HFFc6 (cell line): ENCODE results near the gene TAMM41. TPM values are rescaled to one million over a fixed set of nuclear protein-coding genes. Genes with fewer than 3 reads are reported as not detected.

Experiments
- DNase-seq: peaks from one replicate; pipeline ENCODE4 v3.0.0-alpha.2; 2018
- H3K27ac Mint-ChIP-seq: 2 replicates; pipeline ENCODE4 v1.8.0; 2020; ENCODE audit warnings: mild to moderate bottlenecking, mixed read lengths
- H3K27me3 Mint-ChIP-seq: 2 replicates; pipeline ENCODE4 v1.8.0; 2021; ENCODE audit warnings: mild to moderate bottlenecking, moderate library complexity, mixed read lengths; ENCODE audit not compliant: insufficient read depth
- H3K36me3 Mint-ChIP-seq: 2 replicates; pipeline ENCODE4 v1.8.0; 2021; ENCODE audit warnings: low read depth, mixed read lengths
- H3K4me1 Mint-ChIP-seq: 2 replicates; pipeline ENCODE4 v1.8.0; 2020; ENCODE audit warnings: low read depth, mixed read lengths
- H3K4me3 Mint-ChIP-seq: 2 replicates; pipeline ENCODE4 v1.8.0; 2020; ENCODE audit warnings: mild to moderate bottlenecking, moderate library complexity, mixed read lengths
- H3K9me3 Mint-ChIP-seq: 2 replicates; pipeline ENCODE4 v1.8.0; 2020; ENCODE audit warnings: mild to moderate bottlenecking, mixed read lengths
- CTCF ChIP-seq: fragments of 200-600 bp; sonication (generic); IDR thresholded peaks from 2 replicates; pipeline ENCODE4 v1.5.0; 2021; ENCODE audit warnings: antibody characterized with exemption, mild to moderate bottlenecking
- total RNA-seq, 6 experiments: library from RNA; stranded (reverse); fragmentation: NEBNext Ultra II Directional; extraction: Animal tissue kit (Norgen Biotek cat#: 25700); gene quantifications; 2 replicates in 1 of 6; 3 replicates in 5 of 6; pipeline ENCODE4 v1.2.3, GENCODE V29; 2021

The TAMM41 gene
- total RNA-seq, 6 experiments from 2014 or later: 11.5 to 16.3 (median 14.9) TPM

- peaks cover 27% of the 10 kb centered on the region for H3K4me1 Mint-ChIP-seq
- peak overlapping the region; percentile 76 for H3K27ac Mint-ChIP-seq
- H3K4me3 Mint-ChIP-seq: no peak overlapping the region
Observed at GRCh38 chr3:11810276-11810675, 36.4 kb downstream of the TAMM41 start.

GRCh38 chr3:11808231-11808630 lies 38.5 kb downstream of the TAMM41 start:
- H3K4me3 Mint-ChIP-seq: peak overlapping the region; percentile 60
- peaks cover 27% of the 10 kb centered on the region for H3K4me1 Mint-ChIP-seq
- no peak for DNase-seq
- no peak for TF ChIP-seq CTCF
- no peaks in the 10 kb centered on the region for H3K9me3 Mint-ChIP-seq
- H3K27ac Mint-ChIP-seq: peak overlapping the region; percentile 81
- peaks cover 33% of the 10 kb centered on the region for H3K36me3 Mint-ChIP-seq
- H3K27me3 Mint-ChIP-seq: no peaks in the 10 kb centered on the region; the same call in 1 of the 2 replicates

More at GRCh38 chr3:11810276-11810675, 36.4 kb downstream of the TAMM41 start:
- Mint-ChIP-seq H3K36me3 (peaks cover 41% of the 10 kb centered on the region), H3K27me3 (no peaks in the 10 kb centered on the region; the same call in 1 of the 2 replicates), H3K9me3 (no peaks in the 10 kb centered on the region)
- peak; percentile 77 for DNase-seq
- no peak for TF ChIP-seq CTCF

- H3K27ac Mint-ChIP-seq: peak overlapping the region; percentile 81
- DNase-seq: peak; percentile 51
- no peak for TF ChIP-seq CTCF
- H3K27me3 Mint-ChIP-seq: no peaks in the 10 kb centered on the region; the same call in 1 of the 2 replicates
- H3K4me3 Mint-ChIP-seq: peak overlapping the region; percentile 60; the same call in 1 of the 2 replicates
- H3K4me1 Mint-ChIP-seq: peaks cover 27% of the 10 kb centered on the region
- H3K36me3 Mint-ChIP-seq: peaks cover 35% of the 10 kb centered on the region
- no peaks in the 10 kb centered on the region for H3K9me3 Mint-ChIP-seq
Observed at GRCh38 chr3:11807686-11808085, 39.0 kb downstream of the TAMM41 start.

- Mint-ChIP-seq H3K27me3 (no peaks in the 10 kb centered on the region; the same call in 1 of the 2 replicates), H3K36me3 (peaks cover 51% of the 10 kb centered on the region), H3K4me1 (peaks cover 27% of the 10 kb centered on the region), H3K4me3 (no peak overlapping the region), H3K9me3 (no peaks in the 10 kb centered on the region), H3K27ac (no peak overlapping the region)
- no peak for TF ChIP-seq CTCF
- DNase-seq: no peak
Observed at GRCh38 chr3:11805716-11806115, 41.0 kb downstream of the TAMM41 start.

GRCh38 chr3:11803977-11804892 lies 42.5 kb downstream of the TAMM41 start:
- H3K4me3 Mint-ChIP-seq: no peak overlapping the region
- peaks cover 26% of the 10 kb centered on the region for H3K4me1 Mint-ChIP-seq
- H3K27ac Mint-ChIP-seq: peak overlapping the region; percentile 3; the same call in 1 of the 2 replicates
- H3K27me3 Mint-ChIP-seq: no peaks in the 10 kb centered on the region; the same call in 1 of the 2 replicates
- peaks cover 60% of the 10 kb centered on the region for H3K36me3 Mint-ChIP-seq
- H3K9me3 Mint-ChIP-seq: no peaks in the 10 kb centered on the region; the same call in 1 of the 2 replicates
- peak; percentile 60 for DNase-seq
- peak; percentile 92 for TF ChIP-seq CTCF
